ENCODE results near the gene DGKG. TPM values are rescaled to one million over a fixed set of nuclear protein-coding genes. Genes with fewer than 3 reads are reported as not detected.

Gene DGKG
- total RNA-seq, 4 donors from 2014 or later, result 0.84 to 5.8 (median 2.9) TPM

DNA sequence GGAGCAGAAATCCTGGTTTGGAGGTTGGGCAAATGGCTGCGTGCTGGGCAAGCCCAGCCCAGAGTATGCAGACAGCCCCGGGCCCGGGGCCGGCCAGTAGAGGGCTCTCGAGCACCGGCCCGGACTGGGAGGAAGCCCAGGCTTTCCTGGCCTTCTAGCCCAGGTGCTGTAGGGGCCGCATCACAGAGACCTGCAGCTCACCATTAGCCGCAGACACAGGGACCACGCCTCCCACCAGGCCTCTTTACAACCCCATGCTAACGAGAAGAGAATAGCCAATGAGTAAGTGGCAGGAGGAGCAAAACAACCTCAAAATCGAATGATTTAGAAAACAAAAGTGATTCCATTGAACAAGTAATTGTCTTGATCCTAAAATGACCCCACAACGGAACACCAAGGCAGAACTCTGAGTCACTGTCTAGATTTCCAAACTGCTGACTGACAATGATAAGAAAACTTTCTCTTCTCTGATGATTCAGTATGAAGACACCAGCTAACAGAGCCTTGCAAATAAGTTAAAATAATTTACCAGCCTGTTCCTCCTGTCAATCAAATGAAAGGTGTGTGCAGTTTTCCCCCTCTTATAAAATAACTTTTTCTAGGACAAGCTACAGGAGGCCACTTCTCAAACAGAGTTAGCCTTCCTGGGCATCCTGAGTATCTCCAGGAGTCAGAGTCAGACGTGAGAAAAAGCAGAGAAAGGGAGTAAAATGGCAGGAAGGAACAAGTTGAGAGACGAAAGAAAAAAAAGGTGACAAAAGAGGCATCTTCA lies 102.2 kb downstream of the DGKG start:
- ATAC-seq (ENCODE audit: low FRiP score) (peak; percentile 86), DNase-seq (ENCODE audit: low spot score) (no peak)
- TF ChIP-seq, protein P1, sequence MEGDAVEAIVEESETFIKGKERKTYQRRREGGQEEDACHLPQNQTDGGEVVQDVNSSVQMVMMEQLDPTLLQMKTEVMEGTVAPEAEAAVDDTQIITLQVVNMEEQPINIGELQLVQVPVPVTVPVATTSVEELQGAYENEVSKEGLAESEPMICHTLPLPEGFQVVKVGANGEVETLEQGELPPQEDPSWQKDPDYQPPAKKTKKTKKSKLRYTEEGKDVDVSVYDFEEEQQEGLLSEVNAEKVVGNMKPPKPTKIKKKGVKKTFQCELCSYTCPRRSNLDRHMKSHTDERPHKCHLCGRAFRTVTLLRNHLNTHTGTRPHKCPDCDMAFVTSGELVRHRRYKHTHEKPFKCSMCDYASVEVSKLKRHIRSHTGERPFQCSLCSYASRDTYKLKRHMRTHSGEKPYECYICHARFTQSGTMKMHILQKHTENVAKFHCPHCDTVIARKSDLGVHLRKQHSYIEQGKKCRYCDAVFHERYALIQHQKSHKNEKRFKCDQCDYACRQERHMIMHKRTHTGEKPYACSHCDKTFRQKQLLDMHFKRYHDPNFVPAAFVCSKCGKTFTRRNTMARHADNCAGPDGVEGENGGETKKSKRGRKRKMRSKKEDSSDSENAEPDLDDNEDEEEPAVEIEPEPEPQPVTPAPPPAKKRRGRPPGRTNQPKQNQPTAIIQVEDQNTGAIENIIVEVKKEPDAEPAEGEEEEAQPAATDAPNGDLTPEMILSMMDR (IDR thresholded peaks at IDR 0.05), result no peak

- DNase-seq (ENCODE audit: low spot score), result no peak
- TF ChIP-seq, protein P1 (IDR thresholded peaks at IDR 0.05), result no peak
Measured at GRCh38 chr3:186258968-186259367, 103.1 kb downstream of the DGKG start.

GRCh38 chr3:186257866-186258265 lies 104.2 kb downstream of the DGKG start:
- ATAC-seq (ENCODE audit: low FRiP score), result no peak
- no peak for DNase-seq (ENCODE audit: low spot score)
- TF ChIP-seq, protein P1 (IDR thresholded peaks at IDR 0.05), result no peak

More at GRCh38 chr3:186258968-186259367, 103.1 kb downstream of the DGKG start:
- ATAC-seq (ENCODE audit: low FRiP score), result no peak

DNA sequence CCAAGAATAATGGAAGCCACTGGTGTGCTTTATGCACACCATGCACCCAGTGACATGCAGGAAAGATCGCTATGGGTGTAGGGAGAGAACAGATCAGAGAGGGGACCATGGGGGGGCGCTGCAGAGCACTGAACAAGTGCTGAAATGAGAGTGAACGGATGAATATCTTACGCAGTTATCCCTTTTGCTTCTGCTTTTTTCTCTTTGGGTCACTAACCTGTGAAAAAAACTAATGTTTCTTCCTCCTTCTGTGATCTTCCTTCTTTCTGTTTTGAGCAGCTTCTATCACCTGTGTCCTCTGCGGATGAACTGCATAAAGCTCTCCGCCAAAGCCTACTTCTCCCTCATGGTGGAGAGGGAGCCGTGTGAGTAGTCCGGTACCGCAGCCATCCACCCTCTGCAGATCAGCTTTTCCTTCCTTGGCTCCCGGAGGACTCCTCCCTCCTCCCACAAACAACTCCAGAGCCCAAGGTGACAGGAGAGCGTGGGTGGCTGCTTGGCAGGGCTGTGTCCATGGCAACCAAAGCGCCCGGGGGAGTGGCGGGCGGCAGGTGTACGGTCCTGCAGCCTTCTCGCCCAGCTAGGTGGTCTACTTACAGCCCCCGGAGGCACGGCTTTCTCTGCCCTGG lies 106.2 kb downstream of the DGKG start:
- TF ChIP-seq, protein P1 (IDR thresholded peaks at IDR 0.05), result no peak
- ATAC-seq (ENCODE audit: low FRiP score) (no peak), DNase-seq (ENCODE audit: low spot score) (no peak)

DNA sequence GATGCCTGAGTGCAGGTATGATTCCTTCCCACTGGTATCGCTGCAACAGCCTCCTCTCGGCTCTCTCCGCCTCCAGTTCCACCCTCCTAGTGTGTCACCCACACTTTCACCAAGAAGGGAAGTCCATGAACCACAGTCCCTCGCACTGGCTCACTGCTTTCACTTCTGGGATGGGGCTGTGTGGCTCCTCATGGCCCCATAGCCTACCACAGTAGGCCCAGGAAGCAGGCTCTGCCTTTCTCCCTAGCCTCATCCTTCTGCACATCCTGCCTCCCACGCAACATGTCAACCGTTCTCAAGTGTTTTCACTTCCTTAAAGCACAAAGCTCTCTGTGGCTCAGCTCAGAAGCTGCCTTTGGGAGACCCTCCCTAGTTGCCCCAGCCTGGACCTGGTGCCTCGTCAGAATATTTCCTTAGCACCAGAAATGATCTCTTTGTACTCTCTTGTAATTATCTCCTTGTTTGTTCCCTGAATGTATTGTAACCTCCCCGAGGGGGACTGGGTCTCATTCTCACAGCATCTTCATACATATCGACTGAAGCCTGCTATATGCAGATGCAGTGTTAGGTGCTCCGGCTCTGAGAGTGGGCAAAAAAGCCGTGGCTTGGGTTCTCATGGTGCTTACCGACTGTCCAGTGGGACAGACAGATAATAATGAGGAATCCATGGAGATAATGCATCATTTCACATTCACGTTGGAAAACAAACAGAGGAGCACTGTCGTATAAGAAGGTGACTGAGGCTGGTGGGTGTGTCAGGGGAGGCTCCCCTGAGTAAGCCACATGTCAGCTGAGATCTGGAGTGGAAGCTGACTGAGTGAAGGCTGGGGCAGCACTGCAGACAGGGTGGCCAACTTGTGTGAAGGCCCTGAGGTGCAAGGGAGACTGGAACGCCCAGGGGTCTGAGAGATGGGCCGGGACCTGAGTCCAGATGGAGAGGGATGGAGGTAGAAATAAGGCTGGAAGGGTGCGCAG lies 107.1 kb downstream of the DGKG start:
- ATAC-seq (ENCODE audit: low FRiP score), result no peak

DNA sequence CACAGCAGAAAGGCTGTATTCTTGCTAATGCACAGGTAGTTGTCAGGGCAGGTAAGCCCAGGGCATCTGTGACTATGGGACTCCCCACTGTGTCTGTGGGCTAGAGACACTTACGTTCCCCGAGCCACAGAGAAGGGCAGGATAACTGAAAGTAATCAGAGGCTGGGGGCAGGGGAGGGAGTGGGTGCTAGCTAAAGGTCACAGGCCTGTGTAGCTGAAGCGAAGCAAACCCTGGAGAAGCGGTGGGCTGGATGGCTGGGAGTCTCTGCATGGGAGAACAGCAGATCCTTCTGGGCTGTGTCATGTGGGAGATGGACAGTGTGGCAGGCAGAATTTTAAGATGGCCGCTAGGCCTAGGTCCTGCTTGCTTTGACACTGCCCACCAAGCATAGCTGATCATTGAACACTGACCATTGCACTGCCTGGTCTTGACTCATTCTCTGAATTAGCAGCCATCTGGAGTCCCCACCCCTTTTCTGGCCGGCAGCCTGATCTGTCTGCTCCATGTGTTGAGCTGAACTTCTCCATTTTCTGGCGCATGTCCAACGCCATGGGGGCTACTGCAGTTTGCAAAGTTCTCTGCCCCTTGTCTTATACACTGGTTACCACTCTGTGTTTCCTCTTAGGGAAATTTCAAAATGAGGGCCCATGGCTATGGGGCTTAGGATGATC lies 110.0 kb downstream of the DGKG start:
- ATAC-seq (ENCODE audit: low FRiP score) (no peak), DNase-seq (ENCODE audit: low spot score) (no peak)
- TF ChIP-seq, protein P1 (IDR thresholded peaks at IDR 0.05), result no peak

More for the DNA sequence above, 107.1 kb downstream of the DGKG start:
- no peak for DNase-seq (ENCODE audit: low spot score)
- TF ChIP-seq, protein P1 (IDR thresholded peaks at IDR 0.05), result no peak

Data from omental fat pad (tissue), 4 donors.